Right renal cortex interstitium (tissue), 3 donors: ENCODE data around the gene TNP1. TPM values are rescaled to one million over a fixed set of nuclear protein-coding genes. Genes with fewer than 3 reads are reported as not detected.

Experiments
- DNase-seq, 3 donors: peaks; one replicate each; pipeline ENCODE4 v3.0.0-alpha.2; 2013; ENCODE audit warnings: low read depth in 3 of 3, low spot score in 2 of 3
- polyA plus RNA-seq, 3 donors: library from polyadenylated mRNA; unstranded; fragments of 120-200 nt; gene quantifications; one replicate each; pipeline ENCODE4 v1.2.1, GENCODE V29; 2013; ENCODE audit not compliant: insufficient read length in 3 of 3

TNP1 gene
- polyA plus RNA-seq, 3 donors, result not detected

- no peak for DNase-seq
Observed at GRCh38 chr2:216849987-216850386, 9.9 kb downstream of the TNP1 start.

GRCh38 chr2:216845426-216845825 lies 14.4 kb downstream of the TNP1 start:
- DNase-seq, result no peak

GRCh38 chr2:216842636-216843035 lies 17.2 kb downstream of the TNP1 start:
- no peak for DNase-seq

GRCh38 chr2:216839688-216840087 lies 20.2 kb downstream of the TNP1 start:
- DNase-seq, result no peak

GRCh38 chr2:216838151-216838550 lies 21.7 kb downstream of the TNP1 start:
- DNase-seq, result peak in 1 of 3 donors; percentile 20

- no peak for DNase-seq
Observed at GRCh38 chr2:216837740-216838139, 22.1 kb downstream of the TNP1 start.

GRCh38 chr2:216833061-216833460 lies 26.8 kb downstream of the TNP1 start:
- no peak for DNase-seq

- DNase-seq, result no peak
Observed at GRCh38 chr2:216830346-216830745, 29.5 kb downstream of the TNP1 start.

GRCh38 chr2:216829533-216829932 lies 30.3 kb downstream of the TNP1 start:
- DNase-seq, result no peak

- DNase-seq, result no peak
Observed at GRCh38 chr2:216827073-216827720, 32.7 kb downstream of the TNP1 start.

- DNase-seq, result no peak
Observed at GRCh38 chr2:216822470-216822869, 37.4 kb downstream of the TNP1 start.

GRCh38 chr2:216820709-216821108 lies 39.2 kb downstream of the TNP1 start:
- no peak for DNase-seq

- DNase-seq, result no peak
Observed at GRCh38 chr2:216819766-216820165, 40.1 kb downstream of the TNP1 start.

GRCh38 chr2:216819055-216819454 lies 40.8 kb downstream of the TNP1 start:
- no peak for DNase-seq

- DNase-seq, result no peak
Observed at GRCh38 chr2:216810399-216811160, 49.3 kb downstream of the TNP1 start.

Other genes starting within 250 kb of the TNP1 start
- gene IGFBP2, start 226.6 kb downstream of the TNP1 start, polyA plus RNA-seq, result 100 to 1,000 TPM; 152 to 214 (median 192) TPM
- gene IGFBP5, start 164.5 kb downstream of the TNP1 start, polyA plus RNA-seq, result 100 to 1,000 TPM; 352 to 398 (median 376) TPM